Type B pancreatic cell (in vitro differentiated cells): ENCODE results near the gene PCDH19. TPM values are rescaled to one million over a fixed set of nuclear protein-coding genes. Genes with fewer than 3 reads are reported as not detected.

Experiments
- DNase-seq: peaks from one replicate; pipeline ENCODE4 v3.0.0; 2021; ENCODE audit warnings: mixed read lengths; ENCODE audit not compliant: unreplicated experiment; ENCODE audit errors: extremely low spot score
- H3K27ac Mint-ChIP-seq: 2 replicates; pipeline ENCODE4 v1.8.0; 2021; ENCODE audit warnings: mild to moderate bottlenecking, mixed read lengths
- H3K27me3 Mint-ChIP-seq: 2 replicates; pipeline ENCODE4 v1.8.0; 2021; ENCODE audit warnings: mixed read lengths
- H3K36me3 Mint-ChIP-seq: 2 replicates; pipeline ENCODE4 v1.8.0; 2021; ENCODE audit warnings: mixed read lengths
- H3K4me1 Mint-ChIP-seq: one replicate; pipeline ENCODE4 v1.8.0; 2021; ENCODE audit warnings: mixed read lengths; ENCODE audit not compliant: unreplicated experiment
- H3K4me3 Mint-ChIP-seq: 2 replicates; pipeline ENCODE4 v1.8.0; 2021; ENCODE audit warnings: mild to moderate bottlenecking, mixed read lengths
- H3K9me3 Mint-ChIP-seq: 2 replicates; pipeline ENCODE4 v1.8.0; 2021; ENCODE audit warnings: mixed read lengths
- total RNA-seq: library from RNA; stranded (reverse); gene quantifications from 2 replicates; pipeline ENCODE4 v1.2.1, GENCODE V29; 2021; ENCODE audit warnings: low replicate concordance
- TF ChIP-seq, protein P1 (sequence below): fragments of 200-600 bp; sonication (generic); conservative IDR thresholded peaks from 2 replicates; pipeline ENCODE4 v1.5.0; 2021; ENCODE audit warnings: antibody characterized with exemption, mild to moderate bottlenecking

The PCDH19 gene
- total RNA-seq, 1 donor from 2014 or later = 61.6 TPM

GRCh38 chrX:100381619-100382018 is 28.5 kb downstream of the PCDH19 start:
- DNase-seq = no peak
- TF ChIP-seq, protein P1, sequence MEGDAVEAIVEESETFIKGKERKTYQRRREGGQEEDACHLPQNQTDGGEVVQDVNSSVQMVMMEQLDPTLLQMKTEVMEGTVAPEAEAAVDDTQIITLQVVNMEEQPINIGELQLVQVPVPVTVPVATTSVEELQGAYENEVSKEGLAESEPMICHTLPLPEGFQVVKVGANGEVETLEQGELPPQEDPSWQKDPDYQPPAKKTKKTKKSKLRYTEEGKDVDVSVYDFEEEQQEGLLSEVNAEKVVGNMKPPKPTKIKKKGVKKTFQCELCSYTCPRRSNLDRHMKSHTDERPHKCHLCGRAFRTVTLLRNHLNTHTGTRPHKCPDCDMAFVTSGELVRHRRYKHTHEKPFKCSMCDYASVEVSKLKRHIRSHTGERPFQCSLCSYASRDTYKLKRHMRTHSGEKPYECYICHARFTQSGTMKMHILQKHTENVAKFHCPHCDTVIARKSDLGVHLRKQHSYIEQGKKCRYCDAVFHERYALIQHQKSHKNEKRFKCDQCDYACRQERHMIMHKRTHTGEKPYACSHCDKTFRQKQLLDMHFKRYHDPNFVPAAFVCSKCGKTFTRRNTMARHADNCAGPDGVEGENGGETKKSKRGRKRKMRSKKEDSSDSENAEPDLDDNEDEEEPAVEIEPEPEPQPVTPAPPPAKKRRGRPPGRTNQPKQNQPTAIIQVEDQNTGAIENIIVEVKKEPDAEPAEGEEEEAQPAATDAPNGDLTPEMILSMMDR = no peak
- Mint-ChIP-seq H3K9me3 (no peaks in the 10 kb centered on the region), H3K4me3 (no peak overlapping the region), H3K27me3 (no peaks in the 10 kb centered on the region), H3K4me1 (peaks cover 20% of the 10 kb centered on the region), H3K36me3 (peaks cover 13% of the 10 kb centered on the region), H3K27ac (no peak overlapping the region)

- Mint-ChIP-seq H3K4me3 (peak overlapping the region; percentile 1), H3K4me1 (peaks cover 20% of the 10 kb centered on the region), H3K27me3 (no peaks in the 10 kb centered on the region), H3K9me3 (no peaks in the 10 kb centered on the region), H3K27ac (peak overlapping the region; percentile 36), H3K36me3 (peaks cover 13% of the 10 kb centered on the region)
- no peak for DNase-seq
- TF ChIP-seq, protein P1 = peak; percentile 79
Observed at GRCh38 chrX:100379388-100379986, 30.6 kb downstream of the PCDH19 start.

DNA sequence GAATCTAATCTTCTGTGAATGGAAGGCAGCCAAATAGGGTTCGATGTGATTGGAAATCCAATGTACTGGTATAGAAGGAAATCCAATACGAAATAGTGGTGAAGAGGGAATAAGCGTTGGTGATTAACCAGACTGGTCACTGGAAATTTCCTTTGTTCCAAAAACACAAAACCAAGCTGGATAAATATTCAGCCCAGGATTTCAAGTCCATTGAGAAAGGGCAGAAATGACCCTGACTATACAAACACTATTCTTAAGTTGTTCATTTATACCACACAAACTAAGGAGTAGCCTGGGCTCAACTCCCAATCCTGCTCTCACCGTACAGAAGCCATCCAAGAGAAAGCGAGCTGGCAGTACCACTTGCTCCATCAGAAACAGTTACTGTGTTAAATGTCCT is 32.2 kb downstream of the PCDH19 start:
- TF ChIP-seq, protein P1 = no peak
- Mint-ChIP-seq H3K27ac (no peak overlapping the region), H3K36me3 (peaks cover 13% of the 10 kb centered on the region), H3K27me3 (no peaks in the 10 kb centered on the region), H3K9me3 (no peaks in the 10 kb centered on the region), H3K4me3 (no peak overlapping the region), H3K4me1 (peaks cover 19% of the 10 kb centered on the region)
- DNase-seq = no peak

DNA sequence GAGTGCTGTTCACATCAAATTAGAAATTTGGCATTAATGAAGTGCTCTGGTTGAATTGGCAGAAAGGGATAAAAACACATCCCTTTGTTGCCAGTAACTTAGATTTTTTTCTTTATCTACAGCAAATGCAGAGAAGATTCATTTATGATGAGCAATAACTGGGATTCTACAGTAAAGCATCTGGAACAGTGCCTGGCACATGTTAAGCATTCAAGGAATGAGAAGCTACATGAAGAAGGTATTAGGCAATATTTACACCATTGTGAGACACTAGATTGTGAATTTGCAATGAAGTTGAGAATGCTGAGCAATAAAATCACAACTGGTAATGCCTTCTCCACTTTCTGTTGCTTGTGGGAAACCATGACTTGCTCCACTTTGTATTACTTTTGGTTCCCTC is 33.5 kb downstream of the PCDH19 start:
- peaks cover 17% of the 10 kb centered on the region for H3K36me3 Mint-ChIP-seq
- no peak for DNase-seq
- peaks cover 10% of the 10 kb centered on the region for H3K4me1 Mint-ChIP-seq
- no peak overlapping the region for H3K27ac Mint-ChIP-seq
- no peak overlapping the region for H3K4me3 Mint-ChIP-seq
- TF ChIP-seq, protein P1 = no peak
- no peaks in the 10 kb centered on the region for H3K9me3 Mint-ChIP-seq
- no peaks in the 10 kb centered on the region for H3K27me3 Mint-ChIP-seq

- peaks cover 17% of the 10 kb centered on the region for H3K36me3 Mint-ChIP-seq
Observed at GRCh38 chrX:100373673-100374072, 36.4 kb downstream of the PCDH19 start.

More at GRCh38 chrX:100373673-100374072, 36.4 kb downstream of the PCDH19 start:
- H3K9me3 Mint-ChIP-seq = no peaks in the 10 kb centered on the region
- no peaks in the 10 kb centered on the region for H3K4me1 Mint-ChIP-seq
- TF ChIP-seq, protein P1 = no peak
- no peak overlapping the region for H3K27ac Mint-ChIP-seq
- no peak for DNase-seq
- no peaks in the 10 kb centered on the region for H3K27me3 Mint-ChIP-seq
- no peak overlapping the region for H3K4me3 Mint-ChIP-seq
